ENCODE data around the gene PI3. TPM values are rescaled to one million over a fixed set of nuclear protein-coding genes. Genes with fewer than 3 reads are reported as not detected.
"Not testable (repeated sequence)": the region's sequence is repeated elsewhere in the genome, so short reads cannot be mapped to it uniquely, and the experiment has no call there.

PI3 gene
- total RNA-seq, 2 donors from 2014 or later = not detected

GRCh38 chr20:45154183-45154582, 20.5 kb upstream of the PI3 start:
- Histone ChIP-seq H3K27ac (no peak overlapping the region), H3K4me1 (no peaks in the 10 kb centered on the region), H3K9me3 (no peaks in the 10 kb centered on the region), H3K27me3 (no peaks in the 10 kb centered on the region), H3K4me3 (no peak overlapping the region), H3K36me3 (replicated peaks in 1 of 2; ENCODE audit: insufficient read depth in 1 of 2, low read depth in 2 of 2) (no peaks in the 10 kb centered on the region)
- intact Hi-C loops (cut with DNase I) = no loop called here
- ATAC-seq (no peak), DNase-seq (no peak)
- WGBS, 2 donors = 46 to 68% methylated on average over 3 of the region's 3 CpGs
- TF ChIP-seq CTCF (IDR thresholded peaks at IDR 0.05) = no peak
- no peak for TF ChIP-seq POLR2A (IDR thresholded peaks at IDR 0.05)

GRCh38 chr20:45154794-45155193, 19.9 kb upstream of the PI3 start:
- H3K4me3 ChIP-seq; H3K36me3 ChIP-seq (replicated peaks in 1 of 2; ENCODE audit: insufficient read depth in 1 of 2, low read depth in 2 of 2); H3K4me1 ChIP-seq; H3K9me3 ChIP-seq; H3K27ac ChIP-seq; ATAC-seq; H3K27me3 ChIP-seq; intact Hi-C loops (cut with DNase I); DNase-seq: not testable (repeated sequence)
- WGBS, 2 donors = 82 to 86% methylated on average over 1 of the region's 1 CpG

GRCh38 chr20:45156713-45157112, 18.0 kb upstream of the PI3 start:
- ATAC-seq (no peak), DNase-seq (no peak)
- WGBS, 2 donors = 36 to 55% methylated on average over 2 of the region's 2 CpGs
- Histone ChIP-seq H3K27me3 (no peaks in the 10 kb centered on the region), H3K27ac (no peak overlapping the region), H3K4me1 (no peaks in the 10 kb centered on the region), H3K4me3 (no peak overlapping the region), H3K9me3 (no peaks in the 10 kb centered on the region), H3K36me3 (replicated peaks in 1 of 2; ENCODE audit: insufficient read depth in 1 of 2, low read depth in 2 of 2) (no peaks in the 10 kb centered on the region)
- TF ChIP-seq CTCF (IDR thresholded peaks at IDR 0.05) = no peak
- TF ChIP-seq POLR2A (IDR thresholded peaks at IDR 0.05) = no peak
- intact Hi-C loops (cut with DNase I) = no loop called here

GRCh38 chr20:45157962-45158361, 16.7 kb upstream of the PI3 start:
- ATAC-seq (peak; percentile 53), DNase-seq (peak in 1 of 4 donors; percentile 23)
- Histone ChIP-seq H3K27me3 (no peaks in the 10 kb centered on the region), H3K27ac (peak overlapping the region in 1 of 4 donors; percentile 25), H3K4me3 (no peak overlapping the region), H3K4me1 (no peaks in the 10 kb centered on the region), H3K9me3 (no peaks in the 10 kb centered on the region), H3K36me3 (replicated peaks in 1 of 2; ENCODE audit: insufficient read depth in 1 of 2, low read depth in 2 of 2) (no peaks in the 10 kb centered on the region)
- WGBS, 2 donors = 14 to 29% methylated on average over 1 of the region's 1 CpG
- intact Hi-C loops (cut with DNase I) = no loop called here
- TF ChIP-seq CTCF (IDR thresholded peaks at IDR 0.05) (no peak), POLR2A (IDR thresholded peaks at IDR 0.05) (no peak)

- Histone ChIP-seq H3K9me3 (no peaks in the 10 kb centered on the region), H3K36me3 (replicated peaks in 1 of 2; ENCODE audit: insufficient read depth in 1 of 2, low read depth in 2 of 2) (no peaks in the 10 kb centered on the region), H3K27me3 (no peaks in the 10 kb centered on the region), H3K4me1 (no peaks in the 10 kb centered on the region), H3K27ac (no peak overlapping the region), H3K4me3 (no peak overlapping the region)
- intact Hi-C loops (cut with DNase I) = no loop called here
- 69 to 79% methylated on average over 1 of the region's 1 CpG for WGBS, 2 donors
- TF ChIP-seq CTCF (IDR thresholded peaks at IDR 0.05) = no peak
- TF ChIP-seq POLR2A (IDR thresholded peaks at IDR 0.05) = no peak
- no peak for DNase-seq
- no peak for ATAC-seq
These were observed 11.5 kb upstream of the PI3 start for GRCh38 chr20:45163083-45163803.
